PC-9 (cell line): ENCODE data around the gene PI4KA. TPM values are rescaled to one million over a fixed set of nuclear protein-coding genes. Genes with fewer than 3 reads are reported as not detected.

Experiments
- BruUV-seq: library from RNA; stranded (reverse); fragments of 400-500 nt; replicated peaks from 2 replicates; lab custom pipeline; 2021; lab: Mats Ljungman, UMichigan
- CTCF ChIA-PET: fragments of 300-600 bp; sonication (Branson Sonifier 250); formaldehyde crosslinking; loops from one replicate; lab custom pipeline; 2022; ENCODE audit warnings: antibody characterized with exemption; lab: Charles Lee
- POLR2A ChIA-PET: fragments of 300-600 bp; sonication (Branson Sonifier 250); formaldehyde crosslinking; loops from one replicate; lab custom pipeline; 2022; ENCODE audit warnings: antibody characterized with exemption; ENCODE audit not compliant: unreplicated experiment; lab: Charles Lee
- DNase-seq, 2 experiments: peaks; one replicate each; pipeline versions ENCODE4 v3.0.0 to v3.0.0-alpha.2; 2015 to 2022; ENCODE audit warnings: mixed read lengths in 1 of 2
- H2AFZ ChIP-seq: fragments of 200-600 bp; sonication (generic); 2 replicates; pipeline ENCODE4 v1.8.1; 2017; ENCODE audit warnings: antibody characterized with exemption
- H3F3A ChIP-seq: fragments of 200-600 bp; sonication (generic); 2 replicates; pipeline ENCODE4 v1.8.1; 2017; ENCODE audit warnings: antibody characterized with exemption, mild to moderate bottlenecking, low read depth; ENCODE audit not compliant: insufficient read depth
- H3K27ac ChIP-seq: fragments of 200-600 bp; sonication (generic); 2 replicates; pipeline ENCODE4 v1.6.1; 2016; ENCODE audit warnings: mixed run types
- H3K27me3 ChIP-seq: fragments of 200-600 bp; sonication (generic); 2 replicates; pipeline ENCODE4 v1.6.1; 2016; ENCODE audit warnings: low read depth, mixed run types; ENCODE audit not compliant: insufficient read depth
- H3K36me3 ChIP-seq: fragments of 200-600 bp; sonication (generic); 2 replicates; pipeline ENCODE4 v1.6.1; 2016; ENCODE audit warnings: low read depth, mixed run types
- H3K4me1 ChIP-seq: fragments of 200-600 bp; sonication (generic); replicated peaks from 2 replicates; pipeline ENCODE4 v1.6.1; 2016; ENCODE audit warnings: mixed run types; ENCODE audit not compliant: insufficient read depth
- H3K4me2 ChIP-seq: fragments of 200-600 bp; sonication (generic); 2 replicates; pipeline ENCODE4 v1.6.1; 2017; ENCODE audit warnings: mixed run types
- H3K4me3 ChIP-seq: fragments of 200-600 bp; sonication (generic); 2 replicates; pipeline ENCODE4 v1.6.1; 2016; ENCODE audit warnings: mixed run types
- H3K79me2 ChIP-seq: fragments of 200-600 bp; sonication (generic); 2 replicates; pipeline ENCODE4 v1.6.1; 2017; ENCODE audit warnings: low read depth, mixed run types
- H3K9me2 ChIP-seq: fragments of 200-600 bp; sonication (generic); 2 replicates; pipeline ENCODE4 v1.8.1; 2017; ENCODE audit warnings: mild to moderate bottlenecking; ENCODE audit not compliant: insufficient read depth
- H3K9me3 ChIP-seq: fragments of 200-600 bp; sonication (generic); 2 replicates; pipeline ENCODE4 v1.8.1; 2016; ENCODE audit warnings: low read depth; ENCODE audit not compliant: insufficient read depth
- H4K20me1 ChIP-seq: fragments of 200-600 bp; sonication (generic); 2 replicates; pipeline ENCODE4 v1.8.1; 2017; ENCODE audit not compliant: insufficient read depth
- CTCF ChIP-seq: fragments of 200-600 bp; sonication (generic); conservative IDR thresholded peaks from 2 replicates; pipeline ENCODE4 v1.6.1; 2017; ENCODE audit warnings: mixed run types, antibody characterized with exemption, mild to moderate bottlenecking, moderate library complexity
- EZH2 ChIP-seq: fragments of 200-600 bp; sonication (generic); IDR thresholded peaks from 2 replicates; pipeline ENCODE4 v1.8.0; 2017; ENCODE audit warnings: antibody characterized with exemption, low read depth
- intact Hi-C: fragments of 100-400 bp; cut with micrococcal nuclease; formaldehyde crosslinking; loops from one replicate; pipeline ENCODE4 v1.10.0; 2022; ENCODE audit not compliant: unreplicated experiment
- total RNA-seq: library from RNA; stranded (reverse); gene quantifications from 2 replicates; pipeline ENCODE4 v1.2.3, GENCODE V29; 2021

Gene PI4KA
- total RNA-seq, 1 experiment from 2014 or later, result 27.9 TPM

GRCh38 chr22:20873214-20873613 lies 14.6 kb upstream of the PI4KA start:
- no peaks in the 10 kb centered on the region for H3K79me2 ChIP-seq
- no peak overlapping the region for H3K4me2 ChIP-seq
- H3K9me3 ChIP-seq, result no peaks in the 10 kb centered on the region
- no peaks in the 10 kb centered on the region for H3F3A ChIP-seq
- H4K20me1 ChIP-seq, result no peaks in the 10 kb centered on the region
- no peaks in the 10 kb centered on the region for H3K36me3 ChIP-seq
- no peaks in the 10 kb centered on the region for H3K9me2 ChIP-seq
- H3K4me1 ChIP-seq, result no peaks in the 10 kb centered on the region
- intact Hi-C loops, result no loop called here
- ChIA-PET POLR2A (no interaction called here), CTCF (no interaction called here)
- no peak overlapping the region for H3K4me3 ChIP-seq
- no TSS peak for BruUV-seq
- no peak for TF ChIP-seq EZH2
- TF ChIP-seq CTCF, result no peak
- H2AFZ ChIP-seq, result no peak overlapping the region
- DNase-seq, result no peak
- no peak overlapping the region for H3K27ac ChIP-seq
- H3K27me3 ChIP-seq, result no peaks in the 10 kb centered on the region

DNA sequence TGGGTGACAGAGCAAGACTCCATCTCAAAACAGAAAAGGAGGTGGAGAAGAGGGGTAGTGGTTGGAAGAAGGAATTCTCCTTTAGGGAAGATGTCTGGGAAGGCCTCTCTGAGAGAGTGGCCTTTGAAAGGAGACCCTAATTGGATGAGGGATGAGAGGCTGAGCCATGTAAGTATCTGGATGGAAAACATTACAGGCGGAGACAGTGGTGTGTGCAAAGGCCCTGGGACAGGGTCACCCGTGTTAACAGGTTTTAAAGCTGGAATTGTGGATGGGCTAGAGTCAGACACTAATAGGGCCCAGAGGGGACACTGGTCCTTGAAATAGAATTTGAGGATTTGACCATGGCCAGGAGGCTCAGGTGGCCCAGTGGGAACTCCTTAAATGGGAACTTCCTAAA lies 10.6 kb upstream of the PI4KA start:
- Histone ChIP-seq H3K9me2 (no peaks in the 10 kb centered on the region), H2AFZ (no peak overlapping the region), H3K4me3 (no peak overlapping the region), H3K27ac (no peak overlapping the region), H4K20me1 (no peaks in the 10 kb centered on the region), H3K27me3 (no peaks in the 10 kb centered on the region), H3F3A (no peaks in the 10 kb centered on the region), H3K9me3 (no peaks in the 10 kb centered on the region), H3K4me2 (no peak overlapping the region), H3K79me2 (no peaks in the 10 kb centered on the region), H3K4me1 (peaks cover 5% of the 10 kb centered on the region; the same call in 1 of the 2 replicates), H3K36me3 (no peaks in the 10 kb centered on the region)
- no TSS peak for BruUV-seq
- ChIA-PET POLR2A (no interaction called here), CTCF (no interaction called here)
- intact Hi-C loops, result no loop called here
- DNase-seq, result no peak
- no peak for TF ChIP-seq CTCF
- TF ChIP-seq EZH2, result no peak

DNA sequence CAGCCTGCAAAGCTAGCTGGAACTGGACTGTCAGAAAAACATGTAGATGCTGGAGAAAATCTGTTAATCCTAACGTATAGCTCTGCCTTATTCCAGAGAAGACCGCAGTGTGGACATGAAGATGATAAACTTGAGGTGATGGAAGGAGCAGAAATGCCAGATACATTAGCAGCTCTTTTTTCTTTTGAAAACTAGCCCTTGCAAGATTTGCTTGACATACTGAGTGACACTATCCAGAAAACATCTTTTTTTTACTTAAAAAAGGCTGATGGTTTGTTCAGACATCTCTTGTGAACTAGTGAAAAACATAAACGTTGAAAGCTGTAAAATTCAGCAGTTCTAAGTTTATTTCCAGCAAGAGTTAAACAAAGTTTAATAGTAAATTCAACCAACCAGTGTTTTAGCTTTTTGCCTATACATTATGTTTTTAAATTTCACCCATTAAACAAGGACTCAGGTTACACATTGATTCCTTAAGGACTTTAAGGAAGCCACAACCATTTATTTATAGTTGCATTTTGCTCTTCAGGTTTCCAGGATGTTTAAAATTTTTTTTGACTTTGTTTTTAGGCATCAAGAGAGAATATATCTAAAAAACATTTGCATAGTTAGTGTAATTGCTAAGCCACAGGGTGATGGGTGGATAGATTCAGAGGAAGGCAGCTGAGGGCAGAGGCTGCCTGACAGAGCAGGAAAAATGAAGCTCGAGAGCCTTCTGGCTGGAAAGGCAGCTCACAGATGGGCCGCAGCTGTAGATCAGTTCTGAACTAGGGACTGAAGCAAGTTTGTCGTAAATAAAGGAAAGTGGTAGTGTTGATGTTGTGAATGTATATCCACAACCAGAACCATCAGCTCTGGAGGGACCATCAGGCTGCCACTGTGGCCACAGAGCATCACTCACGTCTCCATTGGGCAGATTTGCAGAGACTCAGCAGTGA lies 9.7 kb upstream of the PI4KA start:
- no peak for DNase-seq
- TF ChIP-seq EZH2 (no peak), CTCF (no peak)
- no peaks in the 10 kb centered on the region for H4K20me1 ChIP-seq
- ChIA-PET CTCF (no interaction called here), POLR2A (interaction anchor here (0.6 kb wide), 1 partner anchor 24 kb away, joined by 7 read pairs; no protein-coding TSS in a partner anchor)
- no peaks in the 10 kb centered on the region for H3K36me3 ChIP-seq
- no peak overlapping the region for H3K4me3 ChIP-seq
- no TSS peak for BruUV-seq
- no peak overlapping the region for H3K27ac ChIP-seq
- H3K79me2 ChIP-seq, result no peaks in the 10 kb centered on the region
- H3K4me2 ChIP-seq, result no peak overlapping the region
- H3K27me3 ChIP-seq, result no peaks in the 10 kb centered on the region
- H2AFZ ChIP-seq, result no peak overlapping the region
- intact Hi-C loops, result no loop called here
- H3K9me3 ChIP-seq, result no peaks in the 10 kb centered on the region
- H3K4me1 ChIP-seq, result peaks cover 5% of the 10 kb centered on the region; the same call in 1 of the 2 replicates
- no peaks in the 10 kb centered on the region for H3F3A ChIP-seq
- no peaks in the 10 kb centered on the region for H3K9me2 ChIP-seq
